Stimulated activated CD8-positive, alpha-beta memory T cell treated with anti-CD3 and anti-CD28 coated beads, Interleukin-7, amount 100 ng/mL, for 4 hours (primary cell): ENCODE results near the gene SH2D1B.
"Not testable (repeated sequence)": the region's sequence is repeated elsewhere in the genome, so short reads cannot be mapped to it uniquely, and the experiment has no call there.

Source experiments
- DNase-seq, 2 donors: peaks; one replicate each; pipeline ENCODE4 v3.0.0-alpha.2; 2020; ENCODE audit warnings: low read depth in 2 of 2

Gene SH2D1B, protein sequence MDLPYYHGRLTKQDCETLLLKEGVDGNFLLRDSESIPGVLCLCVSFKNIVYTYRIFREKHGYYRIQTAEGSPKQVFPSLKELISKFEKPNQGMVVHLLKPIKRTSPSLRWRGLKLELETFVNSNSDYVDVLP

DNA sequence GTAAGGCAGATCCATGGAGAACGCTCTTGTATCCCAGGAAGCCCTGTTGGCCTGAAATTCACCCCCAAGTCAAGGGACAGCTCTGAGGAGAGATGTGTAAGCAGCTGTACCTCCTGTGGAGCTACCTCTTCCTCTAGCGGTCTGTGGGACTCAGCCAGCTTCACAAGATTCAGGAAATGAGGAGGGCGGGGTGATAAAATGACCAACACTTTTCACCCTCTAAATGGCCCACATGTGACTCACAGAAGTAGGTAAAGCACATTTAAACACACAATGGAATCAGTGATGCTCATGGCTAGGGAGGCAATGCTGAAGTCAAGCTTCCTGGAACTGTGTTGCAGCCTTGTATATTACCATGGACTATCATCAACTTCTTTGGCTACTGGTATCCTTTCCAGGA, at the start of gene SH2D1B:
SH2D1B (minus strand) TSS at position 135 of the 400 bp plus-strand sequence; CDS start at position 15, 120 bp downstream.
- DNase-seq, result peak in 1 of 2 donors; percentile 16

DNA sequence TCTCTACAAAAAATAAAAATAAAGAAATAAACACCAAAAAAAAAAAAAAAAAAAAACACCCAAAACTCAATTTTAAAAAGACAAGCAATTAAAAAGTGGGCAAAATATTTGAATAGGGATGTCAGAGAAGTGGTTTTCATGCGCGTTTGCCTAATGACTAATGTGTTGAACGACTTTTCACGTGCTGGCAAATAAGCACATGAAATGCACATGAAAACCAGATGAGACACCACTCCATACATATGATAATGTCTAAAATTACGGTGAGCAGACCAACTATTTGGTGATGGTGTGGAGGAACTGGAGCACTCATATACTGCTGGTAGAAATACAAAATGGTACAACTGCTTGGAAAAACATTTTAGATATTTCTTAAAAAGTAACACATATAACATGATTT, 46.3 kb upstream of the SH2D1B start:
- DNase-seq, result no peak

DNA sequence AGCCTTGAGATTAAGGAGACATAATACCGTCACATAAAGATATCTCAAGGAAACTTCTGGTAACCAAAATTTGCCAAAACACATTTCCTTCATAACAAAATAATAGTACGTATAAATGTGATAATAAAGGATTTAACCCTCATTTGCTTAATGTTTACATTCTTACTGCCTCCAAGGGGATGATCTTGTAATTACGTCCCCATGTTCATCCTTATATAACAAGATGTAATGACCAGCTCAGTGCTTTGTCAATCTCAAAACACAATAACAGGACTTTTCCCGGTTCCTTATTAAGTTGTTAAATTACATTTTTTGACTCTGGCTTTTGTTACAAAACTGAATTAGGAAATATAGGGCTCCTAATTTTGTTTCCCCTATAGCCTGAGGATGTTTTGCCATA, 44.4 kb upstream of the SH2D1B start:
- DNase-seq, result no peak

DNA sequence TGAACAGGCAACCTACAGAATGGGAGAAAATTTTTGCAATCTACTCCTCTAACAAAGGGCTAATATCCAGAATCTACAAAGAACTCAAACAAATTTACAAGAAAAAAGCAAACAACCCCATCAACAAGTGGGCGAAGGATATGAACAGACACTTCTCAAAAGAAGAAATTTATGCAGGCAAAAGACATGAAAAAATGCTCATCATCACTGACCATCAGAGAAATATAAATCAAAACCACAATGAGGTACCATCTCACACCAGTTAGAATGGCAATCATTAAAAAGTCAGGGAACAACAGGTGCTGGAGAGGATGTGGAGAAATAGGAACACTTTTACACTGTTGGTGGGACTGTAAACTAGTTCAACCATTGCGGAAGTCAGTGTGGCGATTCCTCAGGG, 42.4 kb upstream of the SH2D1B start:
- DNase-seq, result not testable (repeated sequence)

DNA sequence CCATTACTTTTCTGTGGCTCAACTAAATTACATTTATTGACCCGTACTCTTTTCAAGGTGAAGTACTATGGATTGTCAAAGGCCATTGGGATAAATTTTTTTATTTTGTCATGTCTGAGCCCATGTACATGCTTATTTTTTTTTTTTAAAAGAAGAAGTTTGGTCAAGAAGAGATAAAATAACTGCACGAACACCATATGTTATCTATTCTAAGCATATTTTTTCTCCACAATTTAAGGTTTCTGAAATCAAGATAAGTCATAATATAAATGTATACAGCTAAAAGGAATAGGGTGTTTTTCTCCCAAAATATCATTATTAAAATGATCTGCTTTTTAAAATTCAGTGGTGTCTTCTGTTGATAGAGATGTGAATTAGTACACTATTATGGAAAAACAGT, 35.0 kb upstream of the SH2D1B start:
- DNase-seq, result no peak

DNA sequence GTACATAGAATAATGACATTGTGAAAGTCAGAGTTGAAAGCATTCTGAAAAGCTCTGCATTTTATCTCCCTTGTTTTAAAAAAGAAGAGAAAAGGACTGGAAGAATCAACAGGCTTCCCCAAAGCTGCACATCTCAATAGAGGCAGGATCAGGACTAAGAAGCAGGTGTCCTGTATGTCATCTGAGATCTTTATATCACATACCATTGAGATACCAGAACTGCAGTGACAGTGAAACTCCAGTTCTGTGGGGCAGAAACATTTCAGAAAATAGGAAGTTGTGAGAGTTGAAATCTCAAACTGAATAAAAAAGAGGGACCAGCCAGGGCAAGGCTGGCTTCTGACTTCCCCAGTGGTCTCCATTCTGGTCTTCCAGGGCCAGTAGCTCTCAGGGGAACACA, 33.0 kb upstream of the SH2D1B start:
- DNase-seq, result no peak

DNA sequence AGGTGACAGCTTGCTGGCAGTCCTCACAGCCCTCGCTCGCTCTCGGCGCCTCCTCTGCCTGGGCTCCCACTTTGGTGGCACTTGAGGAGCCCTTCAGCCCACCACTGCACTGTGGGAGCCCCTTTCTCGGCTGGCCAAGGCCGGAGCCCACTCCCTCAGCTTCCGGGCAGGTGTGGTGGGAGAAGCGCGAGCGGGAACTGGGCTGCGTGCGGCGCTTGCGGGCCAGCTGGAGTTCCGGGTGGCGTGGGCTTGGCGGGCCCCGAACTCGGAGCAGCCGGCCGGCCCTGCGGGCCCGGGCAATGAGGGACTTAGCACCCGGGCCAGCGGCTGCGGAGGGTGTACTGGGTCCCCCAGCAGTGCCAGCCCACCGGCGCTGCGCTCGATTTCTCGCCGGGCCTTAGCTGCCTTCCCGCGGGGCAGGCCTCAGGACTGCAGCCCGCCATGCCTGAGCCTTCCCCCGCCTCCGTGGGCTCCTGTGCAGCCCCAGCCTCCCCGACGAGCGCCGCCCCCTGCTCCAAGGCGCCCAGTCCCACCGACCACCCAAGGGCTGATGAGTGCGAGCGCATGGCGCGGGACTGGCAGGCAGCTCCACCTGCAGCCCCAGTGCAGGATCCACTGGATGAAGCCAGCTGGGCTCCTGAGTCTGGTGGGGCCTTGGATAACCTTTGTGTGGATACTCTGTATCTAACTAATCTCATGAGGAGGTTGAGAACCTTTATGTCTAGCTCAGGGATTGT, 21.2 kb upstream of the SH2D1B start:
- DNase-seq, result not testable (repeated sequence)

DNA sequence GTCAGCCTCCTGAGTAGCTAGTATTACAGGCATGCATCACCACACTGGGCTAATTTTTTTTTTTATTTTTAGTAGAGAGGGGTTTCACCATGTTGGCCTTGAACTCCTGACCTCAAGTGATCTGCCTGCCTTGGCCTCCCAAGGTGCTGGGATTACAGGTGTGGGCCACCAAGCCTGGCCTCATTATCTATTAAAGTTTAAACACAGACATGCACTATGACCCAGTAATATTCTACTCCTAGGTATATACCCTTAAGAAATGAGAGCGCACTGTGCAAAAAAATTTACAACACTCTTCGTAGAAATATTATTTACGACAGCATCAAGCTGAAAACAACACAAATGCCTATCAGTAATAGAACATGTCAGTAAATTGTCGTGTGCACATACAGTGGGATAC, 18.6 kb upstream of the SH2D1B start:
- DNase-seq, result no peak

DNA sequence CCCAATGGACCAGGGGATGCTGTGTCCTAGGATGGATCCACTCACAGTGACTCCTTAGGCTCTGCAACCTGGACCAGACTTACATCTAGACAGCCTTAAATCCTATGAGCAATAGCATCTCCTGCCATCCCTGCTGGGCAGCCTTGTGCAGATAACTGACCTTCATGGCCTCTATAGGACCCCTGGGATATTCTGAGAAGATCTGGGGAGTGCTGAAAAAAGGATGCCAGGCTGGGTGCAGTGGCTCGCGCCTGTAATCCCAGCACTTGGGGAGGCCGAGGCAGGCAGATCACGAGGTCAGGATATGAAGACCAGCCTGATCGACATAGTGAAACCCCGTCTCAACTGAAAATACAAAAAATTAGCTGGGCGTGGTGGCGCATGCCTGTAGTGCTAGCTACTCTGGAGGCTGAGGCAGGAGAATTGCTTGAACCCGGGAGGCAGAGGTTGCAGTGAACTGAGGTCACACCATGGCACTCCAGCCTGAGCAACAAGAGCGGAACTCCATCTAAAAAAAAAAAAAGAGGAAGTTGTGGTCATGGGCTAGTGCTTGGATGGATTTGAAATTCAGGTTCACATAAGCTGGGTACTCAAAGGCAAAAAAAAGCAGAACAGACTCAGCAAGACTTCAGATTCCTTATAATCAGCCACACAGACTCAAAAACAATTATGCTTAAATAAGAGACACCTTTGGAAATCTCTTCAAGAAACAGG, 10.9 kb upstream of the SH2D1B start:
- DNase-seq, result no peak

DNA sequence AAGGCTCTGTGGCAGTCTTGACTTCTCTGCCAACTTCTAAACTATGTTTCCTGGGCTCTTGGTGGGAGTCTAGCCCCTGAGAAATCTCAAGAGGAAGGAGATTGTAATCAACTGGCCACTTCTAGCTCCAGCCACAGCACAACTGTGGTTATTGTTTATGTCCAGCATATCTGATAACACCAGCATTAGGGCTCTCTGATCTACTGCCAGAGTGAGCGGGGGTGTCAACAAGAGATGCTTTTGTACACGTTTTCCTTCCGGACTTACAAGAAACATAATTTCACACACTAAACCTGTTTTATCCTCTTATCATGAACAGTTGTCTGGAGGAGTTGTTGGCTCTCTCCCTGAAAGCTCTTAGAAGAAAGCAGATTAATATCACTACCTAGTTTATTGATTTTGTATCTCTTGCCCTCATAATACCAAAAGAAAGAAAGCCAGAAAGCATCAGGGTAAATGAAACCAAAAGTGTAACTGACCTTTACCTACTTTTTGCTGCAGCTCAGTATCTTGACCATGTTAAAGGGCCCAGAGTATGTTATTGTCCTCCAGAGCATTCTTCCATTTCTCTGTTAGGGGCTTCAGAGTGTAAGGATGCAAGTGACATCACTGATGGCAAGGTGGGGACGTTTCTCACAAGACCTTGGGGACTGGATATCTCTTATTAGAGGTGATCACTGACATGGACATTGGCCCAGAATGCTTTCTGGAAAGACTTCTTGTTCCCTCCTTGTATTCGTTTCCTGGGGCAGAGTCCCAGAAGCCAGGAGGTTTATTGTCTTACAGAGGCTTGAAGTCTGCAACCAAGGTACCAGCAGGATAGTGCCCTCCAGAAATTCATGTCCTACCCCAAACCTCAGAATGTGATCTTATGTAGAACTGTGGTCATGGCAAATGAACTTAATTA, 9.6 kb upstream of the SH2D1B start:
- no peak for DNase-seq

DNA sequence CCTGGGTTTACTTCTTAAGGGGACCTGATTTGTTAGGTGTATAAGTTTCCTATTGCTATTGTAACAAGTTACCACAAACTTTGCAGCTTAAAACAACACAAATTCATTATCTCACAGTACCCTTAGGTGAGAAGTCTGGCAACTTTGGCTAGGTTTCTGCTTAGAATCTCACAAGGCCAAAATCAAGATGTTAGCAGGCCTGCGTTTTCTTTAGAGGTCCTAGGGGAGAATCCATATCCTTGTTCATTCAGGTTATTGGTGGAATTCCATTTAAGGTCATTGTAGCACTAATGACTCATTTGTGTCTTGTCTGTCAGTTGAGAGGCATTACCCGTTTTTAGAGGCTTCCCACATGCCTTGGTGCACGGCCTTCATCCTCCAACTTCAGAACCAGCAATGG, 8.2 kb upstream of the SH2D1B start:
- DNase-seq, result no peak

DNA sequence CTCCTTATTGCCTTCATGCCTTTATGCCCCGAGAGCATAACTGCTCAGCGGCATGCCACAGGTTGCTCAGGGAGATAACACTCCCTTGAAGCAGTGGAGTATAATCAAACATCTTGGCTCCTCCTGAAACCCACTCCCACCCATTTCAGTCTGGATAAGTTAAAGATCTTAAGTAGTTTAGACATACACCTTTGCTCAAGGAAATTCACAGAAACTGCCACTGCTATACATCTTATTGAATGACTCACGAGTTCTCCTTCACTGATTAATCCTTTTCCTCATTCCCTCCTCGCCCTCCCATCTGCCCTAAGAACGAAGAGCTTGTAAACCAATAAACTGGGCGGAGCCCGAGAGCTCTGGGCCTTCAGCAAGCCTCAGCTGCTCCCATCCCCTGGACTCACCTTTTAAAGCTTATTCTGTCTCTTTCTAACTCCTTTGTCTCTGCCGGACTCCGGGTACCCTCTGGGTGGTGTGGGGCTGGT, 7.6 kb upstream of the SH2D1B start:
- not testable (repeated sequence) for DNase-seq

DNA sequence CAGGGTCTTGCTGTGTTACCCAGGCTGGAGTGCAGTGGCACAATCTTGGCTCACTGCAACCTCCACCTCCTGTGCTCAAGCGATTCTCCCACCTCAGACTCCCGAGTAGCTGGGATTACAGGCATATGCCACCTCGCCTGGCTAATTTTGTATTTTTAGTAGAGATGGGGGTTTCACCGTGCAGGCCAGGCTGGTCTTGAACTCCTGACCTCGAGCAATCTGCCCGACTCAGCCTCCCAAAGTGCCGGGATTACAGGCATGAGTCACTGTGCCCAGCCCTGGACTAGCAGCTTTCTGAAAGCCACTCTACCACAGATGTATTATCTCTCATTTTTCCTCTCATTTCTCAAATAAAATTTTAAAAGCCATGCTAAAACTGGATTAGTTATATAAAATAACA, 6.6 kb upstream of the SH2D1B start:
- DNase-seq, result not testable (repeated sequence)

DNA sequence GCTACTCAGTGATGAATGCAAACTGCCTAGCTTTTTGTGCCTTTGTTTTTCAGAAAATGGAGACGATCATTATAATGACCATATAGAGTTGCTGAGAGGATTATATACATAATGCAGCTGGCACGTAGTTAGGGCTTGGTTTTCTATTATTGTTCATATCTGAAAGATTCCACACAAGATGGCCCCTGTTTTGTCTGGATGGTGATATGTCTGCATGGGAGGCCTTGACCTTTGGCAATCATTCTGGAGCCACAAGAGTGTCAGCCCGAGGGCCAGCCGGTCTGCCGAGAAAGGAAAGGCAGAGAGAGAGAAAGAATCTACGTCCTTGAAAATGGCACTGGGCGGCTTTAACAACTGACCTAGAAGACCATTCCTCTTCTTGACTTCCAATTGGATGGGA, 5.7 kb upstream of the SH2D1B start:
- no peak for DNase-seq

DNA sequence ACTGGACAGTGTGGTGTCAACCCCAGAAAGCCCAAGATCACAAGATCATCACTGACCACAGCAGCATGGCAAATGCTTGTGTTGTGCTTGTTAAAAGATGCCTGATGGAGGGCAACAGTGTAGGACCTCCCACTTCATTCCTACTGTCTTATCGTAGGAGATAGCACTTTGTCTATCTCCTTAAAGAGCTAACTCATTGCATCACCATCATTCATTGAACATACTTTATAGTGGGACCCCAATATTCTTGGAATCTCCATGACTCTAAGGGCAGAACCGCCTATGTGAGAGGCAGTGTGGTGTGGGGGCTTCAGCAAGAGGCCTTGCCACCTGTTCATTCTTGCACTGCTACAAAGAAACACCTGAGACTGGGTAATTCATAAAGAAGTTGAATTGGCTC, 5.0 kb upstream of the SH2D1B start:
- no peak for DNase-seq

DNA sequence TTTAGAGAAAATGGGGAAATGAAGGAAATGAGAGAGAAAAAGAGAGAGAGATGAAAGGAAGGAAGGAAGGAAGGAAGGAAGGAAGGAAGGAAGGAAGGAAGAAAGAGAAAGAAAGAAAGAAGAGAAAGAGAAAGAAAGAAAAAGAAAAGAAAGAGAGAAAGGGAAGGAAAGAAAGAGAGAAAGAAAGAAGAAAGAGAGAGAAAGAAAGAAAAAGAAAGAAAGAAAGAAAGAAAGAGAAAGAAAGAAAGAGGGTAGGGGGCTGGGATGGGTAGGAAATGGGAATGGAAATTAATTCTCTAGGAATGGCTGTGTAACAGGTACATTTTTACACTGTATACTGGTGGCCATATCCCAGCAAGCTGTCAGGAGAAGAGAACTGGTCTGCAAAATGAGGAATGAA, 4.3 kb upstream of the SH2D1B start:
- DNase-seq, result no peak

DNA sequence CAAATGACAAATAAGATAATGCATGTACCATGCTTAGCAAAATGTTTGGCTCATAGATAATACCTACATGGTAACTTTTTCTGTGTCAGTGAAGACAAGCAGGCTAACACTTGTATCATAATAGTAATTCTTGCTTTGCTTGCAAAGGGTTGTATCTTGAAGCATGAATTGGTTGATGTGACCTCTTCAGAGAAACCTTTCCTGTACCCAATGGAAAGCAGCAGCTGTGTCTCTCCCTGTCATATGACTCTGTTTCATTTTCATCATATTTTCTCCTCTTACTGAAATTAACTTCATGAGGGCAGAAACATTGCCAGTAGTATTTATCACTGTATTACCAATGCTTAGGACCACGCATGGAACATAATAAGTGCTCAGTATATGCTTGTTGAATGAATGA, 4.4 kb downstream of the SH2D1B start:
- DNase-seq, result no peak

DNA sequence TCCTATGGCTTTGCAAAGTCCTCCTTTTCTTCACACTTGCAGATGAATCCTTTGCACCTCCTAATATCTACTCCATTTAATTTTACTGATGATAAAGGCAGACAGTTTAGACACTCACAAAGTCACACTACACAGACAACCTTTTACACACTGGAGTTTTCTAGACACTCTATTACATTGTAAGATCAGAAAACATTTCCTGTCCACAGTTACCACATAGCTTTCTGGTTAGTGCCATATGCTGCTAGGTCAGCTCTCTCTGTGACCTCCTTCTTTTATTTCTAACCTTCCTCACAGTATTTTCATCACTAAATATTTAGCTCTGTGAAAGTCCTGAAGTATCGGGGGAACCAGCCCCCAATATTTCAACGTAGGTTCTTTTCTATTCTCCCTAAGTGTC, 5.1 kb downstream of the SH2D1B start:
- no peak for DNase-seq

DNA sequence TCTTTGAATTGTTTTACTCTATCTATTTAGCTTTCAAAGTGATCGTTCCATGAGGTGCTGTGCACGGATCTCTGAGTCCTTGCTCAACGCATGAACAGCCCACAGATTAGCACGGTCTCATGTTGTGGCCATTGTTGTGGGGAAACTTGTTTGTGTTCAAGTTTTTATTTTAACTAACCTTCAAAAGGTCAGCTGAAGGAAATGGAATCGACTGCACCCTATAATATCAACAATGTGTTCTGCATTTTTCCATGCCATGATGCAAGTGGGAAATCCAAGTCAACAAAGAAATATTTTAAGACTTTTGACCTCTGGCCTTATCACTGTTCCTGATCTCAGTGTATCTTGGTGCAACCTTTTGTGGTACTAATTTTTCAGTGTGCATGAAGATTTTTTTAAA, 6.1 kb downstream of the SH2D1B start:
- DNase-seq, result no peak

DNA sequence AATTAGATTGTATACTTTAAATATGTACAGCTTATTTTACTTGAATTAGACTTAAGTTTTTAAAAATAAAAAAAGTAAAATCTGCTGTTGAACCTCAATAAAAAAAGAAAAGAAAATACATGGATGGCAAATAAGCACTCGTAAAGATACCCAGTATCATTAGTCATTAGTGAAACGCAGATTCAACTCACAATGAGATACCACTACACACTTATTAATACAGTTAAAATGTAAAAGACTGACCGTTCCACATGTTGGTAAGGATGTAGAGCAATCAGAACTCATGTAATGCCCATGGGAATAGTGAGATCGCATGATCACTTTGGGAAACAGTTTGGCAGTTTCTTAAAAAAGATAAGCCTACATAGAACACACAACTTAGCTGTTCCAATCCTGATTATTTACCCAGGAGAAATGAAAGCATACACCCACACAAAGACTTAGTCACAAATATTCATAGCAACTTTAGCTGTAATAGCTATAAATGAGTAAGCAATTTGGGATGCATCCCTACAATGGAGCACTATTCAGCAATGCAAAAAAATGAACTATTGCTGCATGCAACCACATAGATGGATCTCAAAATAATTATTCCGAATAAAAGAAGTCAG, 7.3 kb downstream of the SH2D1B start:
- DNase-seq, result no peak

DNA sequence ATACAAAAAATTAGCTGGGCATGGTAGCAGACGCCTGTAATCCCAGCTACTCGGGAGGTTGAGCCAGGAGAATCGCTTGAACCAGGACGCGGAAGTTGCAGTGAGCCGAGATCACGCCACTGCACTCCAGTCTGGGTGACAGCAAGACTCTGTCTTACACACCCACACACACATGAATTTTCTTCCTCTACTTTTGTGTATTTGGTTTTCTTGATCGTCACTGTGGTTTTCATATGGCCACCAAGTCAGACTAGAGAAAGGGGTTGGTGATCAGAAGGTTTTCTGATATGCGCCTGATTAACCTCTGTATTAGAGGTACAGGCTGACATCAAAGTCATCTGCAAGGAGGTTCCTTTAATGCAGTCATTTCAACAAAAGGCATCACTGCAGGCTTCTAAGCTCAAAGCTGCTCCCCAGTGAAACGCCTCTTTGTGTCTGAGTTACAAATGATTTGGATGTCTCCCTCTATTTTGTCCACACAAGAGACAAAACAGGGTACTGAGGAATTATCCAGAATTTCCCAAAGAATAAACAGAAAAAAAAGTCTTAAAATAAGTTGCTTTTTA, 11.1 kb downstream of the SH2D1B start:
- DNase-seq, result no peak
